ENCODE measurements around the gene TEAD1.

- TF ChIP-seq MAX (IDR thresholded peaks at IDR 0.05; ENCODE audit: insufficient read depth, insufficient read length) (no peak), POLR2AphosphoS5 (IDR thresholded peaks at IDR 0.05; ENCODE audit: insufficient read depth, low read depth, low read length) (no peak), CTCF (IDR thresholded peaks at IDR 0.05; ENCODE audit: extremely low read depth in 1 of 2, insufficient read depth in 1 of 2, low read depth in 1 of 2, low read length in 2 of 2) (no peak)
Measured at GRCh38 chr11:12983336-12983735, 309.1 kb downstream of the TEAD1 start.
